ENCODE measurements around the gene AGO3.

GRCh38 chr1:35945327-35945726 is 14.4 kb downstream of the AGO3 start:
- no peak for TF ChIP-seq POLR2AphosphoS5 (IDR thresholded peaks at IDR 0.05)
- no peak for TF ChIP-seq EP300 (IDR thresholded peaks at IDR 0.05)
- TF ChIP-seq, protein P1, sequence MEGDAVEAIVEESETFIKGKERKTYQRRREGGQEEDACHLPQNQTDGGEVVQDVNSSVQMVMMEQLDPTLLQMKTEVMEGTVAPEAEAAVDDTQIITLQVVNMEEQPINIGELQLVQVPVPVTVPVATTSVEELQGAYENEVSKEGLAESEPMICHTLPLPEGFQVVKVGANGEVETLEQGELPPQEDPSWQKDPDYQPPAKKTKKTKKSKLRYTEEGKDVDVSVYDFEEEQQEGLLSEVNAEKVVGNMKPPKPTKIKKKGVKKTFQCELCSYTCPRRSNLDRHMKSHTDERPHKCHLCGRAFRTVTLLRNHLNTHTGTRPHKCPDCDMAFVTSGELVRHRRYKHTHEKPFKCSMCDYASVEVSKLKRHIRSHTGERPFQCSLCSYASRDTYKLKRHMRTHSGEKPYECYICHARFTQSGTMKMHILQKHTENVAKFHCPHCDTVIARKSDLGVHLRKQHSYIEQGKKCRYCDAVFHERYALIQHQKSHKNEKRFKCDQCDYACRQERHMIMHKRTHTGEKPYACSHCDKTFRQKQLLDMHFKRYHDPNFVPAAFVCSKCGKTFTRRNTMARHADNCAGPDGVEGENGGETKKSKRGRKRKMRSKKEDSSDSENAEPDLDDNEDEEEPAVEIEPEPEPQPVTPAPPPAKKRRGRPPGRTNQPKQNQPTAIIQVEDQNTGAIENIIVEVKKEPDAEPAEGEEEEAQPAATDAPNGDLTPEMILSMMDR (IDR thresholded peaks at IDR 0.05), result no peak
